Stomach smooth muscle (tissue), 2 donors: Measurements from ENCODE around the gene LCA5L.
"Not testable (repeated sequence)": the region's sequence is repeated elsewhere in the genome, so short reads cannot be mapped to it uniquely, and the experiment has no call there.

ENCODE experiments used
- H3K27ac ChIP-seq: one replicate; pipeline ENCODE4 v1.7.0; 2013; ENCODE audit warnings: mild to moderate bottlenecking, low read length, inconsistent platforms
- H3K27me3 ChIP-seq, 2 donors: one replicate each; pipeline ENCODE4 v1.7.0; 2013; ENCODE audit warnings: low read length in 2 of 2; ENCODE audit not compliant: insufficient read depth in 2 of 2, control insufficient read depth in 1 of 2
- H3K36me3 ChIP-seq, 2 donors: one replicate each; pipeline ENCODE4 v1.7.0; 2013; ENCODE audit warnings: low read length in 2 of 2; ENCODE audit not compliant: control insufficient read depth in 2 of 2, insufficient read depth in 2 of 2
- H3K4me1 ChIP-seq: one replicate; pipeline ENCODE4 v1.7.0; 2013; ENCODE audit warnings: low read length; ENCODE audit not compliant: control insufficient read depth, insufficient read depth
- H3K4me3 ChIP-seq, 2 donors: one replicate each; pipeline ENCODE4 v1.7.0; 2013; ENCODE audit warnings: low read length in 2 of 2
- H3K9ac ChIP-seq, 2 donors: one replicate each; pipeline ENCODE4 v1.7.0; 2013; ENCODE audit warnings: low read length in 2 of 2, mild to moderate bottlenecking in 1 of 2
- H3K9me3 ChIP-seq, 2 donors: one replicate each; pipeline ENCODE4 v1.7.0; 2013; ENCODE audit warnings: low read length in 2 of 2; ENCODE audit not compliant: control insufficient read depth in 2 of 2
- donor health status: healthy.
- donor health status: Pancreatic carcinoma.

LCA5L gene

GRCh38 chr21:39422527-39423241, 22.9 kb downstream of the LCA5L start:
- Histone ChIP-seq H3K4me3 (no peak overlapping the region), H3K27ac (no peak overlapping the region), H3K27me3 (no peaks in the 10 kb centered on the region)

GRCh38 chr21:39419204-39419603, 26.4 kb downstream of the LCA5L start:
- not testable (repeated sequence) for H3K4me1 ChIP-seq, H3K9me3 ChIP-seq, H3K36me3 ChIP-seq, H3K27me3 ChIP-seq, H3K27ac ChIP-seq, H3K4me3 ChIP-seq, H3K9ac ChIP-seq

More at GRCh38 chr21:39422527-39423241, 22.9 kb downstream of the LCA5L start:
- Histone ChIP-seq H3K9ac (no peak overlapping the region), H3K4me1 (no peaks in the 10 kb centered on the region), H3K9me3 (no peaks in the 10 kb centered on the region), H3K36me3 (peaks cover 0 to 2% of the 10 kb centered on the region in 2 donors)

GRCh38 chr21:39406065-39406464, 39.5 kb downstream of the LCA5L start:
- no peak overlapping the region for H3K4me3 ChIP-seq
- no peaks in the 10 kb centered on the region for H3K4me1 ChIP-seq
- peaks cover 15 to 31% of the 10 kb centered on the region in 2 donors for H3K36me3 ChIP-seq
- no peak overlapping the region for H3K9ac ChIP-seq
- H3K9me3 ChIP-seq, result no peaks in the 10 kb centered on the region
- H3K27ac ChIP-seq, result no peak overlapping the region
- H3K27me3 ChIP-seq, result no peaks in the 10 kb centered on the region

- H3K9me3 ChIP-seq, result no peaks in the 10 kb centered on the region
- H3K27me3 ChIP-seq, result no peaks in the 10 kb centered on the region
- H3K36me3 ChIP-seq, result peaks cover 11 to 12% of the 10 kb centered on the region in 2 donors
- no peak overlapping the region for H3K9ac ChIP-seq
- no peak overlapping the region for H3K4me3 ChIP-seq
- H3K4me1 ChIP-seq, result no peaks in the 10 kb centered on the region
- H3K27ac ChIP-seq, result no peak overlapping the region
These were observed 45.4 kb downstream of the LCA5L start for GRCh38 chr21:39400173-39400572.

GRCh38 chr21:39397646-39398385, 47.8 kb downstream of the LCA5L start:
- Histone ChIP-seq H3K36me3 (peaks cover 20 to 28% of the 10 kb centered on the region in 2 donors), H3K27me3 (no peaks in the 10 kb centered on the region), H3K9me3 (no peaks in the 10 kb centered on the region), H3K27ac (no peak overlapping the region), H3K4me1 (no peaks in the 10 kb centered on the region), H3K9ac (no peak overlapping the region), H3K4me3 (no peak overlapping the region)

- Histone ChIP-seq H3K27ac (no peak overlapping the region), H3K9me3 (no peaks in the 10 kb centered on the region), H3K4me3 (no peak overlapping the region), H3K4me1 (peaks cover 9% of the 10 kb centered on the region), H3K27me3 (no peaks in the 10 kb centered on the region), H3K36me3 (peaks cover 34 to 43% of the 10 kb centered on the region in 2 donors), H3K9ac (no peak overlapping the region)
These were observed 52.6 kb downstream of the LCA5L start for GRCh38 chr21:39392981-39393380.

- Histone ChIP-seq H3K9me3 (no peaks in the 10 kb centered on the region), H3K36me3 (peaks cover 24 to 38% of the 10 kb centered on the region in 2 donors), H3K9ac (no peak overlapping the region), H3K27me3 (no peaks in the 10 kb centered on the region), H3K4me3 (no peak overlapping the region), H3K27ac (no peak overlapping the region), H3K4me1 (peaks cover 27% of the 10 kb centered on the region)
These were observed 55.3 kb downstream of the LCA5L start for GRCh38 chr21:39390212-39390765.

GRCh38 chr21:39388811-39389155, 56.8 kb downstream of the LCA5L start:
- Histone ChIP-seq H3K4me1 (peaks cover 30% of the 10 kb centered on the region), H3K9ac (peak overlapping the region in 1 of 2 donors; percentile 36), H3K27me3 (no peaks in the 10 kb centered on the region), H3K36me3 (peaks cover 24 to 28% of the 10 kb centered on the region in 2 donors), H3K9me3 (no peaks in the 10 kb centered on the region), H3K4me3 (peak overlapping the region in 1 of 2 donors; percentile 75), H3K27ac (peak overlapping the region; percentile 60)

GRCh38 chr21:39388038-39388810, 57.4 kb downstream of the LCA5L start:
- peak overlapping the region; percentile 54 to 58 for H3K9ac ChIP-seq
- peak overlapping the region; percentile 51 to 75 for H3K4me3 ChIP-seq
- no peaks in the 10 kb centered on the region for H3K27me3 ChIP-seq
- peaks cover 20 to 24% of the 10 kb centered on the region in 2 donors for H3K36me3 ChIP-seq
- H3K4me1 ChIP-seq, result peaks cover 30% of the 10 kb centered on the region
- H3K27ac ChIP-seq, result peak overlapping the region; percentile 60
- no peaks in the 10 kb centered on the region for H3K9me3 ChIP-seq

GRCh38 chr21:39387461-39388037, 58.0 kb downstream of the LCA5L start:
- Histone ChIP-seq H3K4me3 (peak overlapping the region; percentile 51 to 75), H3K36me3 (peaks cover 13 to 17% of the 10 kb centered on the region in 2 donors), H3K27ac (peak overlapping the region; percentile 60), H3K27me3 (no peaks in the 10 kb centered on the region), H3K9me3 (no peaks in the 10 kb centered on the region), H3K9ac (peak overlapping the region; percentile 54 to 69), H3K4me1 (peaks cover 30% of the 10 kb centered on the region)
